Activated CD4-positive, alpha-beta memory T cell treated with anti-CD3 and anti-CD28 coated beads, Interleukin-2, amount 10 ng/mL, durations not matched to agents 7 days and 5 days (primary cell): ENCODE measurements around the gene ZNF428. TPM values are rescaled to one million over a fixed set of nuclear protein-coding genes. Genes with fewer than 3 reads are reported as not detected.
"Not testable (repeated sequence)": the region's sequence is repeated elsewhere in the genome, so short reads cannot be mapped to it uniquely, and the experiment has no call there.

Experiments used
- CTCF ChIA-PET: fragments of 350-600 bp; sonication (Branson Sonifier 250); formaldehyde crosslinking; loops from one replicate; lab custom pipeline; 2021; ENCODE audit warnings: antibody characterized with exemption, inconsistent platforms; lab: Charles Lee
- POLR2A ChIA-PET: fragments of 350-600 bp; sonication (Branson Sonifier 250); formaldehyde crosslinking; loops from one replicate; lab custom pipeline; 2021; ENCODE audit warnings: antibody characterized with exemption; lab: Charles Lee
- DNase-seq: peaks from one replicate; pipeline ENCODE4 v3.0.0-alpha.2; 2020
- H3K27ac Mint-ChIP-seq: one replicate; pipeline ENCODE4 v1.8.0; 2021; ENCODE audit warnings: mild to moderate bottlenecking, mixed read lengths
- H3K27me3 Mint-ChIP-seq: one replicate; pipeline ENCODE4 v1.8.0; 2021; ENCODE audit warnings: mixed read lengths
- H3K36me3 Mint-ChIP-seq: one replicate; pipeline ENCODE4 v1.8.0; 2021; ENCODE audit warnings: low read depth, mixed read lengths
- H3K4me1 Mint-ChIP-seq: one replicate; pipeline ENCODE4 v1.8.0; 2021; ENCODE audit warnings: mixed read lengths
- H3K4me3 Mint-ChIP-seq: one replicate; pipeline ENCODE4 v1.8.0; 2021; ENCODE audit warnings: mild to moderate bottlenecking, mixed read lengths
- H3K9me3 Mint-ChIP-seq: one replicate; pipeline ENCODE4 v1.8.0; 2021; ENCODE audit warnings: mixed read lengths
- total RNA-seq, 2 experiments: library from RNA; stranded (reverse); gene quantifications; one replicate each; pipeline ENCODE4 v1.2.3, GENCODE V29; 2021

Gene ZNF428
- total RNA-seq, 2 experiments from 2014 or later: 19.7 to 20.6 TPM

GRCh38 chr19:43638214-43638994, 19.0 kb upstream of the ZNF428 start:
- H3K4me3 Mint-ChIP-seq: peak overlapping the region; percentile 68
- no peak for DNase-seq
- H3K27me3 Mint-ChIP-seq: peaks cover 45% of the 10 kb centered on the region
- H3K27ac Mint-ChIP-seq: no peak overlapping the region
- peaks cover 14% of the 10 kb centered on the region for H3K4me1 Mint-ChIP-seq
- no peaks in the 10 kb centered on the region for H3K36me3 Mint-ChIP-seq
- POLR2A ChIA-PET: no interaction called here
- H3K9me3 Mint-ChIP-seq: no peaks in the 10 kb centered on the region
- CTCF ChIA-PET: interaction anchor here (1.3 kb wide), 2 partner anchors 83 to 119 kb away, joined by 3 to 4 read pairs; no protein-coding TSS in a partner anchor

DNA sequence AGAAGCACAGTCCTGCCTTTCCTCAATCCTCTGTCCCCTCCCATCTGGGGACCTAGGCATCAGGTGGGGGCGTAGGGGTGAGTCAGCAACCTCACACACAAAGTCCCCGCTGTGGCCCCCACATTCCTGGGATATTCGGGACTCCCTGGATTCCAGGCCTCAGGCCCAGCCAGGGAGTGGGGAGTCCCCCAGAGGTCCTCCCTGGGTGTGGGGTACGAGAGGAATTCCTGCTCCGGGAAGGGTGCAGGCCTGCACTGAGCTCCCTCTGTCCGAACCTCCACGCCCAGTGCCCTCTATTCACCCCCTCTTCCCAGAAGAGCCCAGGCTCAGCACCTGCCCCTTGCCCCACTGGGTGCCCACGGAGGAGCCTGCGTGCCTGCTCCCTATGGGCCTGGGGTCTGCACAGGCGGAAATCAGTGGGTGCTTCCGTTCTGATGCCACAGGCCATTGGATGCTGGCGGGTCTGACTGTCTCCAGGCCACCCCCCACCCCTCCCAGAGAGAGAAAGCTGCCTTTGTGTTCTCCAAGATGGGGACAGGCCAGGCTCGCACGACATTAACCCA, 16.8 kb upstream of the ZNF428 start:
- CTCF ChIA-PET: interaction anchor here (0.6 kb wide), 1 partner anchor 32 kb away, joined by 4 read pairs; no protein-coding TSS in a partner anchor
- Mint-ChIP-seq H3K4me3 (no peak overlapping the region), H3K36me3 (no peaks in the 10 kb centered on the region), H3K27me3 (peaks cover 44% of the 10 kb centered on the region), H3K27ac (no peak overlapping the region), H3K9me3 (no peaks in the 10 kb centered on the region), H3K4me1 (peaks cover 12% of the 10 kb centered on the region)
- no peak for DNase-seq
- POLR2A ChIA-PET: no interaction called here

DNA sequence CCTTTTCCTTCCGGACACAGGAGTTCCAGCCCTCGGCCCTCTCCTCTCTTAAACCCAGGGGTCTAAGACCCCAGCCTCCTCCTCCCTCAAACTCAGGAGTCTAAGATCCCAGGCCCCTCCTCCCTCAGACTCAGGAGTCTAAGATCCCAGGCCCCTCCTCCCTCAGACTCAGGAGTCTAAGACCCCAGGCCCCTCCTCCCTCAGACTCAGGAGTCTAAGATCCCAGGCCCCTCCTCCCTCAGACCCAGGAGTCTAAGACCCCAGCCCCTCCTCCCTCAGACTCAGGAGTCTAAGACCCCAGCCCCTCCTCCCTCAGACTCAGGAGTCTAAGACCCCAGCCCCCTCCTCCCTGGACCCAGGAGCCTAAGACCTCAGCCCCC, 16.1 kb upstream of the ZNF428 start:
- DNase-seq, POLR2A ChIA-PET, H3K4me3 Mint-ChIP-seq, H3K27ac Mint-ChIP-seq, H3K4me1 Mint-ChIP-seq, H3K9me3 Mint-ChIP-seq, H3K36me3 Mint-ChIP-seq: not testable (repeated sequence)
- peaks cover 40% of the 10 kb centered on the region for H3K27me3 Mint-ChIP-seq
- CTCF ChIA-PET: interaction anchor here (0.6 to 0.8 kb wide), 2 partner anchors 12 to 33 kb away, joined by 3 to 4 read pairs; no protein-coding TSS in a partner anchor

GRCh38 chr19:43634872-43635560, 15.6 kb upstream of the ZNF428 start:
- no peak overlapping the region for H3K4me3 Mint-ChIP-seq
- CTCF ChIA-PET: interaction anchor here (0.8 kb wide), 1 partner anchor 11 kb away, joined by 3 read pairs; no protein-coding TSS in a partner anchor
- peaks cover 36% of the 10 kb centered on the region for H3K27me3 Mint-ChIP-seq
- POLR2A ChIA-PET: no interaction called here
- H3K36me3 Mint-ChIP-seq: no peaks in the 10 kb centered on the region
- no peak overlapping the region for H3K27ac Mint-ChIP-seq
- peaks cover 6% of the 10 kb centered on the region for H3K4me1 Mint-ChIP-seq
- no peak for DNase-seq
- no peaks in the 10 kb centered on the region for H3K9me3 Mint-ChIP-seq

DNA sequence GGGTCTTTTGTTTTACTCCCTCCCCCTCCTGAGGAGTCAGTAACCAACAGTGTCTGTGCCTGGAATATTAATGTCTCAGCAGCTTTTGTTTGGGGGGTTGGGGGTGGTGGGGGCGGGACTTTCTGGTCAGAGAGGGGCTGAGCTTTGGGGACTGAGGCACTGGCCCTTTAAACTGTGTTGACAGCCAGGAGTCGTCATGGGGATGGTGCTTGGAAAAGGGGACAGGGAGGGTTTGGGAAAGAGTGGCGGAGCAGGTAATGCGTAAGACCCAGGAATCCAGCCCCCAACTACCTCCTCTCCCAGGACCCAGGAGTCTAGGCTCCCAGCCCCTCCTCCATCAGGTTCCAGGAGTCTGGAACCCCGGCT, 15.1 kb upstream of the ZNF428 start:
- Mint-ChIP-seq H3K27ac (no peak overlapping the region), H3K4me3 (no peak overlapping the region), H3K4me1 (peaks cover 5% of the 10 kb centered on the region), H3K27me3 (peaks cover 35% of the 10 kb centered on the region), H3K9me3 (no peaks in the 10 kb centered on the region), H3K36me3 (no peaks in the 10 kb centered on the region)
- DNase-seq: no peak
- ChIA-PET CTCF (interaction anchor here (1.1 kb wide), 1 partner anchor 79 kb away, joined by 3 read pairs; no protein-coding TSS in a partner anchor), POLR2A (no interaction called here)

DNA sequence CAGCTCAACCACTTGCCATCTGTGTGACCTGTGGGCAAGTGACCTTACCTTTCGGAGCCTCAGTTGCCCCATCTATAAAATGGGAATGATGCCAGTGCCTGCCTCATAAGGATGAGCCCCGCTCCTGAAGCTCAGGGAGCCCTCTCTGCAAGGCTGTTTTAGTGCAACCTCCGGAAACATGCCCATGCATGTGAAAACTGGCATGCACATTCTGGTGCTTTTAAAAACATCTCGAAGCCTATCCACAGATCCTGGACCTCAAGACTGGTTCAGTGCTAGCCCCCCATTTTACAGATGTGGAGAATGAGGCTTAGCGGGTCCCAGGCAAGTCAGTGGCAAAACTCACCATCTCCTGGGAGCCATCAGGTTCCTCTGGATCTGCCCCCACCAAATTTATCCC, 14.6 kb upstream of the ZNF428 start:
- H3K4me1 Mint-ChIP-seq: peaks cover 4% of the 10 kb centered on the region
- H3K36me3 Mint-ChIP-seq: no peaks in the 10 kb centered on the region
- CTCF ChIA-PET: interaction anchor here (1.1 kb wide), 1 partner anchor 79 kb away, joined by 3 read pairs; no protein-coding TSS in a partner anchor
- no peak overlapping the region for H3K4me3 Mint-ChIP-seq
- H3K27ac Mint-ChIP-seq: no peak overlapping the region
- H3K9me3 Mint-ChIP-seq: no peaks in the 10 kb centered on the region
- POLR2A ChIA-PET: no interaction called here
- DNase-seq: no peak
- H3K27me3 Mint-ChIP-seq: peaks cover 33% of the 10 kb centered on the region

DNA sequence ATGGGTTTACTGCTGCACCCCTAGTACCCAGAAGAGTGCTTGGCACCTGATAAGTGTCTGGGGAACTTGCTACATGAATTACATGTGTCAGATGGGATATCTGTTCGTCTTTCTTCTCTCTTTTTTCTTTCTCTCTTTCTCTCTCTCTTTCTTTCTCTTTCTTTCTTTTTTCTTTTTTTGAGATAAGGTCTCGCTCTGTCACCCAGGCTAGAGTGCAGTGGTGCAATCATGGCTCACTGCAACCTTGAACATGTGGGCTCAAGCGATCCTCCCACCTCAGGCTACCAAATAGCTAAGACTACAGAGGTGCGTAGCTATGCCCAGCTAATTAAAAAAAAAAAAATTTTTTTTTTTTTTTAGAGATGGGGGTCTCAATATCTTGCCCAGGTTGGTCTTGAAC, 14.1 kb upstream of the ZNF428 start:
- H3K27me3 Mint-ChIP-seq: peaks cover 28% of the 10 kb centered on the region
- no peaks in the 10 kb centered on the region for H3K36me3 Mint-ChIP-seq
- no peak for DNase-seq
- no peaks in the 10 kb centered on the region for H3K4me1 Mint-ChIP-seq
- H3K27ac Mint-ChIP-seq: no peak overlapping the region
- POLR2A ChIA-PET: no interaction called here
- no peaks in the 10 kb centered on the region for H3K9me3 Mint-ChIP-seq
- CTCF ChIA-PET: interaction anchor here (1.1 kb wide), 1 partner anchor 78 kb away, joined by 3 read pairs; no protein-coding TSS in a partner anchor
- no peak overlapping the region for H3K4me3 Mint-ChIP-seq

DNA sequence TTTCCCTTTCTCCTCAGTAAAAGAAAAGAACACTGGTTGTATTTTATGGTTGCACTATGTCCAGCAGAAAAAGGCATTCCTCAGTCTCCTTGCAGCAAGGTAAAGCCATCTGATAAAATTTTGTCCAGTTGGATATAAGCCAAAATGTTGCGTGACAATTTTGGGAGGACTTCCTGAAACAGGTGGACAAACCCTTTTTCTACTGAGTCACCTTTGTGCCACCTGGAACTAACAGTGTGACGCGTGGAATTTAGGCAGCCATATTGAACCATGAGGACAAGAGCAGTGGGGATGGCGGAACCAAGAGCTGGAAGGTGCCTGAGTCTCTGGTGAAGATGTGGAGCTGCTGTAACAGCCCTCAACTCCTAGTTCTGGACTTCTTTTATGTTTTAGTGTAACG, 12.1 kb upstream of the ZNF428 start:
- Mint-ChIP-seq H3K4me3 (no peak overlapping the region), H3K27ac (no peak overlapping the region), H3K36me3 (no peaks in the 10 kb centered on the region), H3K4me1 (peaks cover 4% of the 10 kb centered on the region), H3K9me3 (no peaks in the 10 kb centered on the region), H3K27me3 (peaks cover 23% of the 10 kb centered on the region)
- POLR2A ChIA-PET: no interaction called here
- CTCF ChIA-PET: no interaction called here
- no peak for DNase-seq

DNA sequence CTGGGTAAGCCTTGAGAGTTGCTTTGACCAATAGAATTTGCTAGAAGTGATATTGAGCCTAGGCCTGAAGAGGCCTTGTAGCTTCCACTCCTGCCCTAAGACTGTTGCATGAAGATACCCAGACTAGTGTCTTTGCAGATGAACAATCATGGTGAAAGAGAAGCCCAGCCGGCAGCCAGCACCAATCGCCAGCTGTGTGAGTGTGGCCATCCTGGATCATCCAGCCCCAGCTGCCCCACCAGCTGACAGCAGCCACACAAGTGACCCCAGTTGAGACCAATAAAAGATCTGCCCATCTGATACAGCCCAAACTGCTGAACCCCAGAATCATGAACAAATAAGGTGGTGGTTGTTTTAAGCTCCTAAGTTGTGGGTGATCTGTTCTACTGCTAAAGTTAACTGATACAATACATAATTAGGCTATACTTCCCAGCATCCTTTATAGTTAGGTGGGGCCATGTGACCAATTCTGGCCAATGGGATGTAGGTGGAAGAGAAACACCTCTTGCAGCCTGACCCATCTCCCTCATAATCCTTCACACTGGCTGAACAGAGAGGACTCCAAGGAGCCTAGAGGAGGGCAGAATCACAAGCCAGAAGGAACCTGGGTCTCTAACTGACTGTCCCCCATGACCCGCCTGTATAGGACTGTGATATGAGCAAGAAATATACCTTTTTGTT, 9.4 kb upstream of the ZNF428 start:
- H3K4me3 Mint-ChIP-seq: no peak overlapping the region
- no peaks in the 10 kb centered on the region for H3K36me3 Mint-ChIP-seq
- CTCF ChIA-PET: interaction anchor here (1.1 to 1.3 kb wide), 2 partner anchors 13 to 182 kb away, joined by 3 to 5 read pairs; no protein-coding TSS in a partner anchor

GRCh38 chr19:43626838-43627237, 7.4 kb upstream of the ZNF428 start:
- H3K4me3 Mint-ChIP-seq: no peak overlapping the region
- no peak overlapping the region for H3K27ac Mint-ChIP-seq
- no peaks in the 10 kb centered on the region for H3K36me3 Mint-ChIP-seq
- no peaks in the 10 kb centered on the region for H3K9me3 Mint-ChIP-seq
- no peak for DNase-seq
- peaks cover 15% of the 10 kb centered on the region for H3K27me3 Mint-ChIP-seq
- ChIA-PET POLR2A (interaction anchor here (1.0 kb wide), 1 partner anchor 14 kb away, joined by 3 read pairs; no protein-coding TSS in a partner anchor), CTCF (interaction anchor here (1.1 kb wide), 1 partner anchor 32 kb away, joined by 4 read pairs; no protein-coding TSS in a partner anchor)
- H3K4me1 Mint-ChIP-seq: peaks cover 24% of the 10 kb centered on the region

More for the DNA sequence above, 9.4 kb upstream of the ZNF428 start:
- H3K27me3 Mint-ChIP-seq: peaks cover 22% of the 10 kb centered on the region
- peaks cover 24% of the 10 kb centered on the region for H3K4me1 Mint-ChIP-seq
- H3K9me3 Mint-ChIP-seq: no peaks in the 10 kb centered on the region
- no peak overlapping the region for H3K27ac Mint-ChIP-seq
- POLR2A ChIA-PET: no interaction called here
- DNase-seq: no peak

GRCh38 chr19:43625918-43626579, 6.6 kb upstream of the ZNF428 start:
- no peak for DNase-seq
- Mint-ChIP-seq H3K4me3 (no peak overlapping the region), H3K36me3 (no peaks in the 10 kb centered on the region), H3K9me3 (no peaks in the 10 kb centered on the region), H3K27ac (no peak overlapping the region), H3K27me3 (peaks cover 14% of the 10 kb centered on the region), H3K4me1 (peaks cover 24% of the 10 kb centered on the region)
- POLR2A ChIA-PET: interaction anchor here (1.0 kb wide), 1 partner anchor 15 kb away, joined by 3 read pairs; no protein-coding TSS in a partner anchor
- CTCF ChIA-PET: interaction anchor here (1.1 to 1.2 kb wide), 2 partner anchors 31 to 71 kb away, joined by 4 read pairs; no protein-coding TSS in a partner anchor

GRCh38 chr19:43624933-43625332, 5.5 kb upstream of the ZNF428 start:
- Mint-ChIP-seq H3K27me3 (peaks cover 14% of the 10 kb centered on the region), H3K4me3 (no peak overlapping the region), H3K27ac (no peak overlapping the region), H3K9me3 (no peaks in the 10 kb centered on the region), H3K4me1 (peaks cover 35% of the 10 kb centered on the region), H3K36me3 (no peaks in the 10 kb centered on the region)
- CTCF ChIA-PET: interaction anchor here (1.2 kb wide), 1 partner anchor 70 kb away, joined by 4 read pairs; no protein-coding TSS in a partner anchor
- peak; percentile 89 for DNase-seq
- POLR2A ChIA-PET: no interaction called here
